Measurements from ENCODE around the gene DTNBP1.

GRCh38 chr6:15602154-15602553, 60.7 kb downstream of the DTNBP1 start:
- no peak for TF ChIP-seq POLR2AphosphoS5 (IDR thresholded peaks at IDR 0.05)
- TF ChIP-seq, protein P1, sequence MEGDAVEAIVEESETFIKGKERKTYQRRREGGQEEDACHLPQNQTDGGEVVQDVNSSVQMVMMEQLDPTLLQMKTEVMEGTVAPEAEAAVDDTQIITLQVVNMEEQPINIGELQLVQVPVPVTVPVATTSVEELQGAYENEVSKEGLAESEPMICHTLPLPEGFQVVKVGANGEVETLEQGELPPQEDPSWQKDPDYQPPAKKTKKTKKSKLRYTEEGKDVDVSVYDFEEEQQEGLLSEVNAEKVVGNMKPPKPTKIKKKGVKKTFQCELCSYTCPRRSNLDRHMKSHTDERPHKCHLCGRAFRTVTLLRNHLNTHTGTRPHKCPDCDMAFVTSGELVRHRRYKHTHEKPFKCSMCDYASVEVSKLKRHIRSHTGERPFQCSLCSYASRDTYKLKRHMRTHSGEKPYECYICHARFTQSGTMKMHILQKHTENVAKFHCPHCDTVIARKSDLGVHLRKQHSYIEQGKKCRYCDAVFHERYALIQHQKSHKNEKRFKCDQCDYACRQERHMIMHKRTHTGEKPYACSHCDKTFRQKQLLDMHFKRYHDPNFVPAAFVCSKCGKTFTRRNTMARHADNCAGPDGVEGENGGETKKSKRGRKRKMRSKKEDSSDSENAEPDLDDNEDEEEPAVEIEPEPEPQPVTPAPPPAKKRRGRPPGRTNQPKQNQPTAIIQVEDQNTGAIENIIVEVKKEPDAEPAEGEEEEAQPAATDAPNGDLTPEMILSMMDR (IDR thresholded peaks at IDR 0.05), result no peak
- TF ChIP-seq POLR2A (IDR thresholded peaks at IDR 0.05), result no peak

Data from prostate gland (tissue), 2 donors.